ENCODE results near the gene NCAM2.

NCAM2 gene

DNA sequence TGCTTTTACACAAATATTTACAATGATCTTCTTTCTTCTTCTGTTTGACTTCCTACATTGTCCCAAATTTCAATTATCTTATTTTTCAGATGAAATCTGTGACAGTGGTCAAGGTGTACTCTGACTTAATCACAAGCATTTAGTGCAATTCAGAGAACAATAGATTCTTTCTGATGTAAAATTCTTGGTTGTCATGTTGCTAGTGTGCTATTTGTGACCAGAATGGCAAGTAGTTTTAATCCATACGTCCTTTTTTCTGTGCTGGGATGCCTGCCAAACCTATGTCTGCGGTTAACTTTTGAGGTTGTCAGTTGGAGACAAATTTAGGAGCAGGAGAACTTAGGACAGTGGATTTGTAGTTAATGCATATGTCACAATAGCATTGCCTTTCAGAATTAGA is 31.0 kb downstream of the NCAM2 start:
- DNase-seq, result no peak

GRCh38 chr21:21030311-21030710 is 32.1 kb downstream of the NCAM2 start:
- DNase-seq, result no peak

DNA sequence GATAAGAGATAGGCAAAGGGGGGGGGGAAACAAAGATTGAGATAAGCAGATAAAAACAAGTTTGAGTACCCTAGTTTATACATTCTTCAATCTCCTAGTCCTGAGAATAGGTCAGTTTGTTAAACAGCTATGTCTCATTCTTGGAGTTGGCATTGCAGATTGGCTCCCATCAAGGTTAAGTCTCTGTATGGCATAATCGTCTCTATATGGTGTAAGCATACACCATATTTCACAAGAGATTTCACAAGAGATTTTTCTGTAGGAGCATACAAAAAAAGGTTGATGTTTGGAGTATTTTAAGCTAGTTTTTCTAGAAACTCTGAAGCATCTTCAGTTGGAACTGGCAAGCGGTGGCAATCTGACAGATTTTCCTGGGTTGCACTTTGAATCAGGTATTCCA is 35.8 kb downstream of the NCAM2 start:
- DNase-seq, result no peak

DNA sequence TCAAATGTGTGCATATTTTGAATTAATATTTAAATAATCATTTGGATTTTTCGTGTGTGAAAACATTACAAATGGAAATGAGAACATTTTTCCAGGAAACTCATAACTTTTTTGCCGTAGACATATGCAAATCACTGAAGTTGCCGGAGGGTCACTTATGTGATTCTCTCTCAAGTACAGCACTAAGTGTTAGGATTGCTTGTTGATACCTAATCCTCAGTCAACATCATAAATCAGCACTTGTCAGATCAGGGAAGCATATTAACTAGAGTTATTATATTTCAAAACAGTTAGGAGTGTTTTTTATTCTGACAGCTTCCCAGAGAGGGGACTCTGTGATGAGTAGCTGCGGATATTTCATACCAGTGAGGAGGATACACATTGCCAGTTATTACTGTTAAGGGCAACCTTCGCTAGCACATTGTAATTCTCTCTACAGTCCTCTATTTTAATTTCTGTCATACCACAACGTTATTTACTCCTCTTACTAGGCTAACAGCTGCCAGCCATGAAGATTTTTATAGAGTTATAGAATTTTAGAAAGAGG is 41.5 kb downstream of the NCAM2 start:
- no peak for DNase-seq

DNA sequence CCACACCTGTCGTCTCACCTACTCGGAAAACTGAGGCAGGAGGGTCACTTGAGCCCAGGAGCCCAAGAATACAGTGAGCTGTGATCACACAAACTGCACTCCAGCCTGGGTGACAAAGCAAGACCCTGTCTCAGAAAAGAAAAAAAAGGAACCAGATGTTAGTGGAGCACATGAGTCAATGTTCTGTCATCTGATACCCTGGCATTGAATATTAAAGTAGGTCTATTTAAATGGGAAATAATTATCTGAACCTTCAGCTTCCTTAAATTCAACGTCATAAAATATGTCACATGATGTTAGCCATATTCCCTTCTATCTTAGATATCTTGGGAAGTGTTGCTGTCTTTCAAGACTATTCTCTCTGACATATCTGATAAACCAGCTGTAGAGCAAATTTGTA is 47.3 kb downstream of the NCAM2 start:
- no peak for DNase-seq

DNA sequence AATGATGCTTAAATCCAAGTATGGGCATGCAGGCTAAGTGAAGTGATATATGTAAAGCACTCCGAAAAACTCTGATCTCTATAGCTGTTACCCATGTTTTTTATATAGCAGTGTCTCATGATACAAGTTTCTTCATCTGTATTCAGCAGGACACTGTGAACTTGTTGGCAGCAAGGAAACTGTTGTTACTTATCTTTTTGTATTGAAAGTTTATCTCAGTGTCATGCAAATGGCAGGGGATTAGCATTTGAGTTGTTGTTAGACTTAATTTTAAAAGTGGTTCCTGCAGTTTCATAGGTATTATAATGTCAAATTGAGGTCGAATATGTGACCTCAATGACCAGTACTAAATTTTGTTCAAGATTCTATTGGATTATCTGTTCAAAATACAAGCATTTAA is 47.9 kb downstream of the NCAM2 start:
- DNase-seq, result no peak

- no peak for DNase-seq
Observed at GRCh38 chr21:21051109-21052055, 53.2 kb downstream of the NCAM2 start.

- DNase-seq, result no peak
Observed at GRCh38 chr21:21052672-21053071, 54.5 kb downstream of the NCAM2 start.

- DNase-seq, result no peak
Observed at GRCh38 chr21:21057349-21058062, 59.3 kb downstream of the NCAM2 start.

GRCh38 chr21:21063828-21064227 is 65.6 kb downstream of the NCAM2 start:
- no peak for DNase-seq

- no peak for DNase-seq
Observed at GRCh38 chr21:21064353-21064752, 66.1 kb downstream of the NCAM2 start.

DNA sequence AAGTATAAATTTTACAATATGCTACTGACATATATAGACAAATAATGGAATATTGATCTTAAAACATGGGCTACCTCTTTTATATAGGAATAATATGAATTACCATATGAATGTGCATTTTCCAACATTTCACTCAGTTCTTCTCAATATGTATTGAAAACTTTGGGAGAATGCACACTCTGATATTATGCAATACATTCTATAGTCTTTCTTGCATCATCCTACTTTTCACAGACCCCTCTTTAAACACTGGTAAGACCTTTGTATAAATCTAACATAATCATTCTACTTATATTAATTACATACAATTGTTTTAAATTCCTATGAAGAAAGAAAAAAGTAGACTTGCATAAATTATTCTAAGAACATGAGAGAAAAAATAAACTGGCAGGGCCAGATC is 69.2 kb downstream of the NCAM2 start:
- no peak for DNase-seq

DNA sequence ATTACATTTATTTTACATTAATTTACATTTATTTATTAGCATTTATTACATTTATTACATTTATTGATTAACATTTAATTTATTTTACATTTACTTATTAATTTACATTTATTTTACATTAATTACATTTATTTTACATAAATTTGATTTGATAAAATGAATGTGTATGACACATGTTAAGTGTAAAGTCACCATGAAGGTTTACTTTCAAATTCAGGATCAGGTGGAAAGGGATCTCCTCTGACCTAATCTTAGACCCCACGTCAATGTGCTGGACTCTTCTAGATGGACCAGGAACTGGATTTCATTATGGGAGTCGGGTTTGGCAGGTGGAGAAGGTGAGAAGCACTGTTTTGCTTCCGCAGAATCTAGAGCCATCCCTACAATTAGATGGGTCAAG is 76.1 kb downstream of the NCAM2 start:
- no peak for DNase-seq

DNA sequence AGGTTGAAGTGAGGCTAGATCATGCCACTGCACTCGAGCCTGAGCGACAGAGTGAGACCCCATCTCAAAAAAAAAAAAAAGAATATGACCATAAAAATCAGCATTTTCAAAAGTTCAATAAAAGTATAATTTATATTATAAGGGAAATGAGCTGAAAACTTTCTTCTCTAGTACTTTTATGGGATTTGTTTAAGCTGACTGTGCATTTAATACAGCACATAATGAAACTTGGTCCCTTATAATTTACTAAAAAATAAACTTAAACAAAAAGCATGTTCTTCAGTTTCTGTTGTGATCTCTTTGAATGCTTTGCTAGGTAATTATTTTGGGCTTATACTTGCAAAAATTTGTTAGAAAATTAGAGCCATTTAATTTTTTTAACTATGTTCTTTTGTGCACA is 77.8 kb downstream of the NCAM2 start:
- no peak for DNase-seq

DNA sequence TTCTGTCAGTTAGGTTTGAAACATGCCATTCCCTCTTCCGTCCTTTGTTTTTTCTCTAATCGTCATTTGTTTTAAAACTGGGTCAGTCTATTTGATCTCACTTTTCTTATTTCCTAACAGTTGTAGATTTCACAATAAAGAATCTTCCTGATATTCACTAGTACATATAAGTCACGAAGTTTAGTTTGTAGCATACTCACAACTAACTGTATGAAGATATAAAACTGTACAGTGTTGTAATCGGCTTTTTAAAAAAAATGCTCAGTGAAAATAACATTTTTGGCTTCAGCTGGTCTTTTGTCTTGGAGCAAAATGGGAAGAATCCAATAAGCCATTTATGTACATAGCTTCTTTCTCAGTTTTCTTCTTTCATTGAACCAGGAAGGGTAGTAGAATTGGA is 78.3 kb downstream of the NCAM2 start:
- no peak for DNase-seq

- DNase-seq, result no peak
Observed at GRCh38 chr21:21079646-21080045, 81.4 kb downstream of the NCAM2 start.

- DNase-seq, result no peak
Observed at GRCh38 chr21:21084179-21084578, 86.0 kb downstream of the NCAM2 start.

DNA sequence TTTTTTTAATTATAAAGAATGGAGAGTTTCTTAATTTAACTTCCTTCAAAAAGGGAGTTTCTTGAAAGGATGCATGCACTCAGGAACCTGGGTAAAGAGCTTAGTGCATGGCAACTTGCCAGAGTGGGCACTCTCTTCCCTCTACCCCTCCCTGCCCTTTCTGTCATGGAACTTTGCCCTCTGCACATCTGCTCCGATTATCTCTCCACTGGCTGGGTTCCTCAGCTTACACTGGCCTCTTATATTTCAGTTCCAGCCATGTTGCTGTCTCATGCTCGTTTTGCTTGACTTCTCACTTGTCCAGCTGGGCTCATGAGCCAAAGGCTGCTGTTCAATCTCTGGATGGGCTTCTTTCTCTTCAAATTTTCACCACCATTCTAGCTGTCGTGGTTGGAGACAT is 87.0 kb downstream of the NCAM2 start:
- no peak for DNase-seq

- no peak for DNase-seq
Observed at GRCh38 chr21:21096956-21097355, 98.7 kb downstream of the NCAM2 start.

GRCh38 chr21:21097466-21097865 is 99.3 kb downstream of the NCAM2 start:
- DNase-seq, result no peak

- no peak for DNase-seq
Observed at GRCh38 chr21:21101911-21102310, 103.7 kb downstream of the NCAM2 start.

DNA sequence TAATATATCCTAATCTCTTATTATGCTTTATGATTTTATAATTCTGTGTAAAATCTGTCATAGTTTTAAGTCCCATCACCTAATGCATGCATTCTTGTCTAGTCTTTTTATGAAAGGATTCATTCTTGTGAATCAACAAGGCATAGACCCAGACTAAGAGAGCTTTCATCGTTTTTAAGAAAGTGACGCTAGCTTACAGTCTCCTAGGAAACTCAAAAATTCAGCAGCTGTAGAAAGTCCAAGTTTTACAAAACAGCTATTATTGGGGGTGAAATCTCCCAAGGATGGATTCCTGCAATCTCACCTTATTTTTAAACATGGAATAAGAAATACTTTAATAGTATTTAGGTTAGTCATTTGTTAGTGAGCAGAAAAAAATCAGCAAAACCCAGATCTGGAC is 104.7 kb downstream of the NCAM2 start:
- DNase-seq, result no peak

- DNase-seq, result no peak
Observed at GRCh38 chr21:21103692-21104091, 105.5 kb downstream of the NCAM2 start.

- no peak for DNase-seq
Observed at GRCh38 chr21:21109736-21110135, 111.5 kb downstream of the NCAM2 start.
